Lower leg skin (tissue), 4 donors: ENCODE measurements around the gene GHITM. TPM values are rescaled to one million over a fixed set of nuclear protein-coding genes. Genes with fewer than 3 reads are reported as not detected.

Experiments
- DNase-seq, 2 donors: peaks; one replicate each; pipeline ENCODE4 v3.0.0-alpha.2; 2019; ENCODE audit warnings: low spot score in 2 of 2
- H3K4me3 ChIP-seq: fragments of 200-600 bp; sonication (generic); 2 replicates; pipeline ENCODE4 v1.5.1; 2017; ENCODE audit warnings: mild to moderate bottlenecking, low read depth; ENCODE audit not compliant: poor library complexity, severe bottlenecking
- POLR2A ChIP-seq, 2 donors: fragments of 450-650 bp; IDR thresholded peaks; one replicate each; pipeline ENCODE4 v1.6.1; 2016 to 2017; ENCODE audit warnings: antibody characterized with exemption in 2 of 2, mild to moderate bottlenecking in 1 of 2, moderate library complexity in 1 of 2
- WGBS, 2 donors: methylation state at CpG; one replicate each; pipeline ENCODE4 v1.1.5; 2018; 5-methylcytosine and 5-hydroxymethylcytosine counted together
- intact Hi-C: fragments of 100-400 bp; cut with DNase I; formaldehyde crosslinking; loops from one replicate; pipeline ENCODE4 v1.15.0; 2023; ENCODE audit warnings: low total_unique reads
- total RNA-seq, 4 donors: library from RNA; depleted of rRNA; stranded (reverse); fragments of >200 nt; gene quantifications; one replicate each; pipeline ENCODE4 v1.1.0, GENCODE V29; 2016
- TF ChIP-seq, protein P1 (sequence below), 3 donors: fragments of 450-650 bp; IDR thresholded peaks; one replicate each; pipeline ENCODE4 v1.5.1; 2016; ENCODE audit warnings: antibody characterized with exemption in 3 of 3, mild to moderate bottlenecking in 3 of 3, moderate library complexity in 2 of 3

The GHITM gene
- total RNA-seq, 4 donors from 2014 or later: 103 to 142 (median 127) TPM

GRCh38 chr10:84156009-84156408 lies 16.7 kb downstream of the GHITM start:
- no peak overlapping the region for H3K4me3 ChIP-seq
- WGBS, 2 donors: 90 to 96% methylated on average over 2 of the region's 2 CpGs
- DNase-seq: no peak
- TF ChIP-seq, protein P1, sequence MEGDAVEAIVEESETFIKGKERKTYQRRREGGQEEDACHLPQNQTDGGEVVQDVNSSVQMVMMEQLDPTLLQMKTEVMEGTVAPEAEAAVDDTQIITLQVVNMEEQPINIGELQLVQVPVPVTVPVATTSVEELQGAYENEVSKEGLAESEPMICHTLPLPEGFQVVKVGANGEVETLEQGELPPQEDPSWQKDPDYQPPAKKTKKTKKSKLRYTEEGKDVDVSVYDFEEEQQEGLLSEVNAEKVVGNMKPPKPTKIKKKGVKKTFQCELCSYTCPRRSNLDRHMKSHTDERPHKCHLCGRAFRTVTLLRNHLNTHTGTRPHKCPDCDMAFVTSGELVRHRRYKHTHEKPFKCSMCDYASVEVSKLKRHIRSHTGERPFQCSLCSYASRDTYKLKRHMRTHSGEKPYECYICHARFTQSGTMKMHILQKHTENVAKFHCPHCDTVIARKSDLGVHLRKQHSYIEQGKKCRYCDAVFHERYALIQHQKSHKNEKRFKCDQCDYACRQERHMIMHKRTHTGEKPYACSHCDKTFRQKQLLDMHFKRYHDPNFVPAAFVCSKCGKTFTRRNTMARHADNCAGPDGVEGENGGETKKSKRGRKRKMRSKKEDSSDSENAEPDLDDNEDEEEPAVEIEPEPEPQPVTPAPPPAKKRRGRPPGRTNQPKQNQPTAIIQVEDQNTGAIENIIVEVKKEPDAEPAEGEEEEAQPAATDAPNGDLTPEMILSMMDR (IDR thresholded peaks at IDR 0.05): no peak
- no peak for TF ChIP-seq POLR2A (IDR thresholded peaks at IDR 0.05)
- intact Hi-C loops: loop anchor here (10.0 kb wide), 1 partner anchor 379 kb away; no protein-coding TSS in a partner anchor

- 74 to 75% methylated on average over 10 of the region's 10 CpGs for WGBS, 2 donors
- no peak for TF ChIP-seq POLR2A (IDR thresholded peaks at IDR 0.05)
- TF ChIP-seq, protein P1 (IDR thresholded peaks at IDR 0.05): no peak
- DNase-seq: no peak
- H3K4me3 ChIP-seq: no peak overlapping the region
- intact Hi-C loops: loop anchor here (10.0 kb wide), 1 partner anchor 378 kb away; no protein-coding TSS in a partner anchor
These were observed 17.5 kb downstream of the GHITM start for GRCh38 chr10:84156768-84157167.

- 74 to 80% methylated on average over 2 of the region's 2 CpGs for WGBS, 2 donors
- intact Hi-C loops: loop anchor here (10.0 kb wide), 1 partner anchor 377 kb away; no protein-coding TSS in a partner anchor
These were observed 18.8 kb downstream of the GHITM start for GRCh38 chr10:84158061-84158460.

DNA sequence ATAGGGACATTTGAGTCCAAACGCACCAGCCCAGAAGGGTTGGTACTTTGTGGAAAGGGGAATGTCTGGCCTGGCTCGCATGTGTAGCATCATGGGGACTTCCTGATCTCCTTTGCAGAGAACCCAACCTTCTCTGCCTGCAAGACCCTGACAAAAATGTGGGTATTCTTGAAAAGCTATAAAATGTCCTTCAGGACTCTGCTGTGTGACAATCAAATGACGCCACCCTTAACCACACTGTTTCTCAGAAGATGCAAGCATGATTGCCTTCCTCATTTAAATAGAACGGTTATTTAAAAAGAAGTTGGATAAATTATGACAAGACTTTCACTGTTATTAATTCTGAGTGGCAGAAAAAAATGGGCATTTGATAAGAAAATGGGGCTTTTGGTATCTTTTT lies 19.2 kb downstream of the GHITM start:
- no peak for DNase-seq
- H3K4me3 ChIP-seq: no peak overlapping the region
- TF ChIP-seq POLR2A (IDR thresholded peaks at IDR 0.05): no peak
- TF ChIP-seq, protein P1 (IDR thresholded peaks at IDR 0.05): no peak
- intact Hi-C loops: loop anchor here (10.0 kb wide), 1 partner anchor 376 kb away; no protein-coding TSS in a partner anchor
- 62 to 83% methylated on average over 4 of the region's 4 CpGs for WGBS, 2 donors

More at GRCh38 chr10:84158061-84158460, 18.8 kb downstream of the GHITM start:
- TF ChIP-seq, protein P1 (IDR thresholded peaks at IDR 0.05): no peak
- TF ChIP-seq POLR2A (IDR thresholded peaks at IDR 0.05): no peak
- H3K4me3 ChIP-seq: no peak overlapping the region
- DNase-seq: no peak

DNA sequence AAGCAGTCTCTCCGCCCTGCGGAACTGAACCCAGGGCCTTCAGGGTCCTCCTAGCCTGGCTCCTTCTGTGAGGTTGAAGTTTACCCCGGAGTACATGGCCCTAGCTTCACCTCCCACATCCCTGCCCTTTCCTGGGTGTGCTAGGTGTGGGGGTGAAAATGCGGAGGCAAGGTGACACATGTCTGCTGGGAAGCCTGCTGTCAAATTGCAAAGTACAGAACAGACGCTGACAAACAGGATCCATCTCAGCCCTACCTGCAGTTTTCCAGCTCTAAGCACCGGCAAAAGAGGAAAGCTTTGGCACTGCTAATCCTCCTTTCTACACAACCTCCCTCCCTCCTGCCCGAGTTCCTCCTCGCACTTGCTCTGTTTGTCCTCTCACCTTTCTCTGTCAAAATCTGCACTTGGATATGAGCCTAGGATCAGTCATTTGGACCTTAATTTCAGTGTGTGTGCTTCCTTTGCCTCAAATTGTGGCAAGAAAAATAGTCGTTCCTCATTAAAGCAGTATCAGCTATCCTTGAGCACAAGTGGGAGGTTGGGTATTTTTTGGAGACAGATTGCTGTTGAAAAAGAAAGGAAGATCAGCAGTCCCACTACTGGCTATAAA lies 19.9 kb downstream of the GHITM start:
- H3K4me3 ChIP-seq: no peak overlapping the region

More for the DNA sequence above, 19.9 kb downstream of the GHITM start:
- WGBS, 2 donors: 29 to 31% methylated on average over 9 of the region's 9 CpGs
- TF ChIP-seq POLR2A (IDR thresholded peaks at IDR 0.05): no peak
- TF ChIP-seq, protein P1 (IDR thresholded peaks at IDR 0.05): no peak
- no peak for DNase-seq
- intact Hi-C loops: loop anchor here (10.0 kb wide), 1 partner anchor 376 kb away; no protein-coding TSS in a partner anchor
